GM06990 (cell line): ENCODE data around the gene RSRC2.

ENCODE experiments used
- DNase-seq: peaks from one replicate; pipeline ENCODE4 v3.0.0-alpha.2; 2011; ENCODE audit not compliant: insufficient read length; ENCODE audit errors: extremely low read depth
- H3K27me3 ChIP-seq: replicated peaks from 2 replicates; pipeline ENCODE4 v1.6.0; 2011; ENCODE audit warnings: low read length; ENCODE audit not compliant: control insufficient read depth, insufficient read depth
- H3K36me3 ChIP-seq: 2 replicates; pipeline ENCODE4 v1.5.1; 2011; ENCODE audit warnings: low read length; ENCODE audit not compliant: control insufficient read depth, insufficient read depth
- H3K4me3 ChIP-seq: replicated peaks from 2 replicates; pipeline ENCODE4 v1.5.1; 2011; ENCODE audit warnings: low read depth, mild to moderate bottlenecking, control low read depth, low read length
- TF ChIP-seq, protein P1 (sequence below): IDR thresholded peaks from 2 replicates; pipeline ENCODE4 v1.5.1; 2011; ENCODE audit warnings: low read length, control low read depth, mild to moderate bottlenecking, inconsistent platforms; ENCODE audit not compliant: insufficient read depth, poor library complexity, severe bottlenecking

RSRC2 gene

GRCh38 chr12:122506393-122506938 is 20.3 kb downstream of the RSRC2 start:
- TF ChIP-seq, protein P1, sequence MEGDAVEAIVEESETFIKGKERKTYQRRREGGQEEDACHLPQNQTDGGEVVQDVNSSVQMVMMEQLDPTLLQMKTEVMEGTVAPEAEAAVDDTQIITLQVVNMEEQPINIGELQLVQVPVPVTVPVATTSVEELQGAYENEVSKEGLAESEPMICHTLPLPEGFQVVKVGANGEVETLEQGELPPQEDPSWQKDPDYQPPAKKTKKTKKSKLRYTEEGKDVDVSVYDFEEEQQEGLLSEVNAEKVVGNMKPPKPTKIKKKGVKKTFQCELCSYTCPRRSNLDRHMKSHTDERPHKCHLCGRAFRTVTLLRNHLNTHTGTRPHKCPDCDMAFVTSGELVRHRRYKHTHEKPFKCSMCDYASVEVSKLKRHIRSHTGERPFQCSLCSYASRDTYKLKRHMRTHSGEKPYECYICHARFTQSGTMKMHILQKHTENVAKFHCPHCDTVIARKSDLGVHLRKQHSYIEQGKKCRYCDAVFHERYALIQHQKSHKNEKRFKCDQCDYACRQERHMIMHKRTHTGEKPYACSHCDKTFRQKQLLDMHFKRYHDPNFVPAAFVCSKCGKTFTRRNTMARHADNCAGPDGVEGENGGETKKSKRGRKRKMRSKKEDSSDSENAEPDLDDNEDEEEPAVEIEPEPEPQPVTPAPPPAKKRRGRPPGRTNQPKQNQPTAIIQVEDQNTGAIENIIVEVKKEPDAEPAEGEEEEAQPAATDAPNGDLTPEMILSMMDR, result no peak
- DNase-seq, result no peak
- Histone ChIP-seq H3K36me3 (peaks cover 17% of the 10 kb centered on the region), H3K4me3 (no peak overlapping the region), H3K27me3 (no peaks in the 10 kb centered on the region)

DNA sequence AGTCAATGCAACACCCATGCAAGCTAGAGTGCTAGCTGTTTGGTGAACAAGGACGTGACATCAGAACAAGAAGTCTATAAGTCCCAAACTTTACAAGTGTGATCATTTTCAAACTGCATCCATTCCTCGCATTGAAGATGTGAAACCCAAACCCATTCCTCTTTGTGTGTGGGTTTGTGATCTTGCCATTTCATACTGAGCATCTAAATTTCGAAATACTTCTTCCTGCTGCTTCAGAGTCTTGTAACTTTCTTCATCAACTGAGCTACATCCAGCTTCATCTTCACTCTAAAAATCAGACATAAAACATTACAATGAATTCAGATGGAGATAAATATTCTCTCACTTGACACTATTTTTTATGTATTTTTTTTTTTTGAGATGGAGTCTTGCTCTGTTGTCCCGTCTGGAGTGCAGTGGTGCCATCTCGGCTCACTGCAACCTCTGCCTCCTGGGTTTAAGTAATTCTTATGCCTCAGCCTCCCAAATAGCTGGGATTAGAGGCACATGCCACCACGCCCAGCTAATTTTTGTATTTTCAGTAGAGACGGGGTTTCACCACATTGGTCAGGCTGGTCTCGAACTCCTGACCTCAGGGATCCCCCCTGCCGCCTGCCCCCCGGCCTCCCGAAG is 21.2 kb downstream of the RSRC2 start:
- no peak overlapping the region for H3K4me3 ChIP-seq
- no peak for DNase-seq
- no peaks in the 10 kb centered on the region for H3K27me3 ChIP-seq
- TF ChIP-seq, protein P1, result no peak
- H3K36me3 ChIP-seq, result peaks cover 15% of the 10 kb centered on the region

DNA sequence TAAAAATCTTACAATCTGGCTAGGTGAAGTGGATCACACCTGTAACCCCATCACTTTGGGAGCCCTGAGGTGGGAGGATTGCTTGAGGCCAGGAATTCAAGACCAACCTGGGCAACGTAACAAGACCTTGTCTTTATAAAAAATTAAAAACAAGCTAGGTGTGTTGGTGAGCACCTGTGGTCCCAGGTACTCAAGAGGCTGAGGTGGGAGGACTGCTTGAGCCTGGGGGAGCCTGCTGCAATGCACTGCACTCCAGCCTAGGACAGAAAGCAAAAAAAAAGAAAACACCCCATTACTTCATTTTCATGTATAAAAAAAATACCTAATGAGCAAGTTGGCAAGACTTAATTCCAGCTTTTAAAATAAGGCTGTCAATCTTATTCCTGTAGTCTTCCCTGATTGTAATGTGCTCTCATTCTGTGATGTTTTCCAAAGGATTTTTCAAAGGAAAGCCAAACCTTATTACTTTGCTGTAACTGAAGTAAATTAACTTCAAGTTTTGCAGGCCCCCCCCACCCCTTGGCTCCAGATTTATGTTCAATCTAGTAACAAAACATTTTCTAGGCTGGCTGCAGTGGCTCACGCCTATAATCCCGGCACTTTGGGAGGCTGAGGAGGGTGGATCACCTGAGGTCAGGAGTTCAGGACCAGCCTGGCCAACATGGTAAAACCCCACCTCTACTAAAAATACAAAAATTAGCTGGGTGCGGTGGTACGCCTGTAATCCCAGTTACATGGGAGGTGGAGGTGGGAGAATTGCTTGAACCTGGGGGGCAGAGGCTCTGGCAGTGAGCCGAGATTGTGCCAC is 22.7 kb downstream of the RSRC2 start:
- Histone ChIP-seq H3K36me3 (peaks cover 14% of the 10 kb centered on the region), H3K27me3 (no peaks in the 10 kb centered on the region), H3K4me3 (no peak overlapping the region)
- DNase-seq, result no peak
- TF ChIP-seq, protein P1, result no peak

- Histone ChIP-seq H3K27me3 (no peaks in the 10 kb centered on the region), H3K36me3 (peaks cover 14% of the 10 kb centered on the region), H3K4me3 (no peak overlapping the region)
- TF ChIP-seq, protein P1, result no peak
- DNase-seq, result no peak
These were observed 23.5 kb downstream of the RSRC2 start for GRCh38 chr12:122503147-122503751.

- Histone ChIP-seq H3K4me3 (peak overlapping the region; percentile 52), H3K36me3 (peaks cover 5% of the 10 kb centered on the region), H3K27me3 (no peaks in the 10 kb centered on the region)
- TF ChIP-seq, protein P1, result no peak
- DNase-seq, result peak; percentile 38
These were observed 25.2 kb downstream of the RSRC2 start for GRCh38 chr12:122501489-122501989.
